Dedifferentiated amniotic fluid mesenchymal stem cell (primary cell): ENCODE data around the gene SUMO3.
"Not testable (repeated sequence)": the region's sequence is repeated elsewhere in the genome, so short reads cannot be mapped to it uniquely, and the experiment has no call there.

ENCODE experiments used
- DNase-seq: peaks from one replicate; pipeline ENCODE4 v3.0.0-alpha.2; 2016; ENCODE audit errors: extremely low spot score

Gene SUMO3

DNA sequence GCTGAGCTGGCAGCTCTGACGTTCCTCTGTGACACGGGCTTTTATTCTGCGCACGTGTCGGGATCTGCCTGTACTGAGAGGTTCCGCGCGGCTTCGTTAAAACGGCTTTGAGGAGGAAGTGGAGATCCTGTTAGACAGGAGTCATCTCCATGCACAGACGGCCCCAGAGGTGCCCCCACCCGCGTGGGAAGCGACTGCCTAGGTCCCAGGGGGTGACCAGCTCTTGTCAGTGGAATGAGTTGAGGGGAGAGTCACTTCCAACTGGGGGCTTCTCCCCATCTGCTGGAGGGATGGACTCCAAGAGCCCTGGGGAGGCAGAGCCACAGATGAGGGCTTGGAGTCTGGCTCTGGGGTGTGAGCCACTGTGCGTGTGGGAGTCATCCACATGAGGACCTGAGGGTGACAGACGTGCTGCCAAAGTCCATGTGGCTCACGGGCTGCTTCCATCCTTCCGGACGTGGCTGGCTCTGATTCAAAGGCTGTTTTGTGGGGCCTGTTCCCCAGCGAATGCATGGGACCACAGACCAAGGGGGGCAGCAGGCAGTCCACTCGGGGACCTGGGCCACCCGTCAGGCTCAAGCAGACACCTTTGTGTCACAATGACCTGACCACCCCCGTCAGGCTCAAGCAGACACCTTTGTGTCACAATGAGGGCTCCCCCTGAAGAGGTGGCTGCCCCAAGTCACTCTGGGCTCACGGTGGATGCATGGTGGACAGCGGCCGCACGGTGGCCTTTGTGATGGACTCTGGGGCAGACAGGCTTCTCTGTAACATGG, 28.8 kb upstream of the SUMO3 start:
- DNase-seq, result no peak

DNA sequence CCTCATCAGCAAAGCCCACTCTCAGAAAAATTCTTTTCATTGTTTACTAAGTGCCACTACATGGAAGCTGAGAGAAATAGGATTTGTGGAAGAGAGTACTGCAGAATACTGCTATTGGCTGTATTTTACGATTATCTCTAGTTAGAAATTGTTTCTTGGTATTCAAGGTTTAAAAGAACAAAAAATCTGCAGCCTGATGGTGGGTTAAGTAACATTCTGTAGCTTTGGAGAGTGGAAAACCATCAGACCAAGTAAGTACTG, 28.3 kb upstream of the SUMO3 start:
- DNase-seq, result no peak

DNA sequence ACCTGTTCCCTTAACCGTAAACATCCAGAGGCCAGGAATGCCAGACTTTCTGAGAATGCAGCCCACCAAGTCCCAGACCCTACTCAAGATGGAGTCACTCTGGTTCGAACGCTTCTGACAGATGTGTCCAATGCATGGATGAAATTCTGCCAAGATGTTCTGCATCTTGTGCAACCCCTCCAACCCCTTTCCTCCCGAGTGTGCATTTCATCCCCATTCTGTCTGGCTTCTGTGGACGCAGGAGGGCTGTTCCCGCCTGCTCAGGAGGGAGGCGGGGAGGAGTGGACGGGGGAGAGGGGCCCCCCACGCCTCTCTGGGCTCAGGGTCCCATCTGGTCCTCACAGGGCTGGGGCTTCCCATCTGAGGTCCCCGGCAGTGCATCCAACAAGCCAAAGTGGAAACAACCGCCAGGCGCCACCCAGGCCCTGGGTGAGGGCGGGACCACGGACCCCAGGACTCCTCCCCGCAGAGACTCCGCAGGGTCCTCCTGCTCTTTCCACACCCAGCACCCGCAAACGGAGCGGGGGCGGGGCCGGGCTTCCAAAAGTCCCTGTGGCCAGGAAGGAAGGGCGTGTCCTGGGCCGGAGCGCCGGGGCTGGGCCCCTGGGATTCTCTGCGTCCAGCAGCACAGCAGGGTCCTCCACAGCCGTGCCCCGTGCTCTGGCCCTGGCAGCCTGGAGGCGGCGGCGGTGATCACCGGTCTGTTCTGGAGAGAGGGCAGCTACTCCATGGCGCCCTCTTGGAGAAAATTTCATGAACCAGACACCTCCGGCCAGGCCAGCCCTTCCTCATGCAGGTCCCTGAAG, 27.8 kb upstream of the SUMO3 start:
- no peak for DNase-seq

DNA sequence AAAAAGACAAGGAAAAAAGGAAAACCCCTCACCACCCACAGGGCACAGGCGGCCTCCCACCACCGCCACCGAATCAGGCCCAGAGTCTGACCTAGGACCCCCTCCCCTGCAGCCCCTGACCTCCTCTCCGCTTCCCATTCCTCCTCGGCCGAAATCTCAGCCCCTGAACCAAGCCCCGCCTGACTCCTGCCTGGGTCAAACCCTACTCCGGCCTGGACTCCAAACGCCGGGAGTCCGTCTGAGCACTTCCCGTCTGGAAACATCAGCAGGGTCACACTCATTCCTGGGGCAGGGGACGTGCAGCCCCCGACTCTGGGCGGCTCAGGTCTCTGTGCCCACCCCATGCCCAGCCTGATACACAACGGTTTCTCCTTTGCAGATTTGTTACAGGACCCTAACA, 26.4 kb upstream of the SUMO3 start:
- no peak for DNase-seq

DNA sequence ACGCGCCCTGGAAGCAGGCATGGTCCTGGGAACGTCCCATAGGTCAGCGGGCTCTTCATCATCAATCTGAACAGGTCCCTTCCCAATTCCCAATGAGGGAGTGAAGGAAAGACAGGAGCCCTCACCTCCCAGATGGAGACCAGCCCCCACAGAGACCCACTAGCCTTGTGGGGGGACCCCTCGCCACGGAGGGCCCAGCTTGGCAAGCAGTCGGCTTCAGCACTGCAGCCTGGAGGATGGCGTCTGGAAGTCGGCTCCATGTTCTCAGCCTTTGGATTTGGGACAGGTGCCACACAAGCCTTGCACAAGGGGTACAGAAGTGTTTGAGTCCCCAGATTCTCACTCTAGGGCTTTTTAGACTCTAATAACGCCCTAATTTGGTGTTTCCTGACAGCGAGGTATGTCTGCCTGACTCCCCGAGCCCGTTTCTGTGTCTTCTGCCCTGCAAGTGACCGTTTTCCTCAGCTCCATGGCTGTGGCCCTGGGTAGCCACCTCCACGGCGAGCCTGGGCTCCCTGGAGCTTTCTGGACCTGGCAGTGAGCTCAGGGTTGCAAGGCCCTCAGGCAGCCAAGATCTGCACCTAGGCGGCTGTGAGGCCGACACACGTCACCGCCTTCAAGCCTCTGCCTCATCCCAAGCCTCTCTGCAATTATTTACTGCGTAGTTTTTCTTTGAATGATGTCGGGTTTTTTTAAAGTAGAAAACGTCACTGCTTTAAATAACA, 25.0 kb upstream of the SUMO3 start:
- DNase-seq, result no peak

DNA sequence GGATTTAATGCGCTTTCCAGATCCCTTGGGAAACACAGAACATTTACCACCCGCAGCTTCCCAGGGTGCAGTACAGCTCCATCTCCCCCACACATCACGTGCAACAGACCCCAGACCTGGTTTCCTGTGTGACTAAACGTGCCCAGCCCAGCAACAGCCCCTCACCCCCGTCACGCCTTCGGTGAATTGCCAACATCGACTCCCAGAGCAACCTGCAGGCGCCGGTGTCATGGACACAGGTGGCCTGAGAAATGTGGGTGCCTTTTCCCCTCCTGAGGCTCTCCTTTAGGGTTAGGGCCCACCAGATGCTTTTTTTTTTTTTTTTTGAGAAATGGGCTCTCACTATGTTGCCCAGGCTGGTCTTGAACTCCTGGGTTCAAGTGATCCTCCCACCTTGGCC, 24.2 kb upstream of the SUMO3 start:
- DNase-seq, result no peak

DNA sequence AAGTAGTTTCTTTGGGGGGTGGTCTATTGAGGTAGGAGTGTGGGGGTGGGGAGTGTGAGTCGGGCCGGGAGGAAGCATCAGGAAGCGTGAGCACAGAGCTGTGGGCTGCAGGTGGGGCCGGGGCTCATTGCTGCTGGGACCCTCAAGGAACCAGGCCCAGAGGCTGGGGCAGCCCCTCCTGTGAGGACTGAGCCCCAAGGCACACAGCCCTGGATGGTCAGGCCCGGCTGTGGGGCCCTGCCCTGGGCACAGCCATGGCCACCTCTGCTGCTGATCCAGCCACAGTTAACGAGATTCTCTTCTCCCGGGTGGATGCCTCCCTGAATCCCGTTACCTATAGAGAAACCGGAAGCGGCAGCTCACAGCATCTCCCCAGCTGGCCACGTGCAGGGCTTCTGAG, 22.9 kb upstream of the SUMO3 start:
- no peak for DNase-seq

DNA sequence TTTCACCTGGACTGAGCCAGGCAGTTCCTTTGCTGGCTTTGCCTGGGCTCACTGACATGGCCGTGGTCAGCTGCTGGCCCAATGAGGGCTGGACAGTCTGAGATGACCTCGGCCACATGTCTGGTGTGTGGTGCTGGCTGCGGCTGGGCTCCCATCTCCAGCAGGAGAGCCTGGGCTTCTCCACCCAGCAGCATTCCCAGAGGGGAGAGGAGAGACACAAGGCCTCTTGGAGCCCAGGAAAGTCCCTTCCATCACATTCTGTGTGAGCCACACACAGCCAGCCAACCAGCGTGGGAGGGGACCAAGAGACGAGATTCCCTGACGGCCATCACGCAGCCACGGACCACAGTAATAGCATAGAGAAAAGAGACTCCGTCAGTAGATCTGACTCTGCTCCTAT, 21.1 kb upstream of the SUMO3 start:
- DNase-seq, result no peak

DNA sequence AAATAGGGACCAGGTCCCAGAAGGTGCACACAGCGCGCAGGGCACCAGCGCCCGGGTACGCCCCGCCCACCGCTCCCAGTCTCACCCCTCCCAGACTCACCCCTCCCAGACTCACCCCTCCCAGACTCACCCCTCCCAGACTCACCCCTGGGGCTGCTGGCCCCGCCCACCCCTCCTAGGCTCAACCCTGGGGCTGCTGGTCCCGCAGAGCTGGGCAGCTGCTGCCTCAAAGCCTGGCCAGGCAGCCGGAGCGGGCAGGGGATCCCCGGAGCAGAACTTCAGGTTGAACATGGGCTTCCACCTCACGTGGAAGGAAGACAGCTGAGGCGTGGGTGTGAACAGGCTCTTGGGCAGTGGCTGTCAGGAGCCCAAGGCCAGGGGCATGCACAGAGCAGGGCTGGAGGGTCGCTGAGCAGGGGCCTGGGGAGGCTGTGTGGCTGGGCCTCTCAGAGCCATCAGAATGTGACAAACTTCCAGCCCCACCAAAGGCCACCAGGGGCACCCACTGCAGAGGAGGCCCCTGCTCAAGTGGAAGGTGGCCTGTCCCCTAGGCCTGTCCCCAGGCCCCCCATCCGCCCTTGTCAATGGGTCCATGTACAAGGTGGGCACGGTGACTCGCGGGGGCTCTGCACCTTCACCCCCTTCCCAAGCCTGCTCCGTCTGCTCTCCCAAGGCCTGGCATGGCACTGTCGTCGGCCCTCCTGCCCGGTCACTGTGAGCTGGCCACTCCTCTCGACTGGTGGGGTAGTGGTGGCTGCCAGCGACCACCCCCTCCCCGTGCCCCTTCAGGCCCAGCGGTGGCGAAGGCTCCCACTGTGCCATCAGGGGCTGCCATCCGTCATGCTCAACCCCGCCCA, 20.4 kb upstream of the SUMO3 start:
- DNase-seq, result no peak

DNA sequence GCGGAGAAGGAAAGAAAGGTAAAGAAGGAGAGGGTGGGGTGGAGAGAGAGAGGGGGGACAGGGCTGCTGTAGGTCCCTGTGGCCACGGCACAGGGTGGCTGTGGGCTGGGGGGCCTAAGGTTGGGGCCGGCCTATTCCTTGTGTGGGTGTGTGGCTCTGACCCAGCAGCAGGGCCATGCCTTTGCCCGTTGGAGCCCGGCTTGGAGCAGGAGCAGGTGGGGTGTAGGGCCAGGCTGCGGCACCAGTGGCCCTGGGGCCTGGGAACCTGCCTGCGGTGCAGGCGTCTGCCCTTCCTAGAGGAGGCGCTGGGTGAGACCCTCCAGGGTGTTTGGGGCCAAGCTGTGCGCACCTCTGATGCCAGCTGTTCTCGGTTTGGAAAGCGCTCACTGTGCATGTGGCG, 19.7 kb upstream of the SUMO3 start:
- DNase-seq, result no peak

DNA sequence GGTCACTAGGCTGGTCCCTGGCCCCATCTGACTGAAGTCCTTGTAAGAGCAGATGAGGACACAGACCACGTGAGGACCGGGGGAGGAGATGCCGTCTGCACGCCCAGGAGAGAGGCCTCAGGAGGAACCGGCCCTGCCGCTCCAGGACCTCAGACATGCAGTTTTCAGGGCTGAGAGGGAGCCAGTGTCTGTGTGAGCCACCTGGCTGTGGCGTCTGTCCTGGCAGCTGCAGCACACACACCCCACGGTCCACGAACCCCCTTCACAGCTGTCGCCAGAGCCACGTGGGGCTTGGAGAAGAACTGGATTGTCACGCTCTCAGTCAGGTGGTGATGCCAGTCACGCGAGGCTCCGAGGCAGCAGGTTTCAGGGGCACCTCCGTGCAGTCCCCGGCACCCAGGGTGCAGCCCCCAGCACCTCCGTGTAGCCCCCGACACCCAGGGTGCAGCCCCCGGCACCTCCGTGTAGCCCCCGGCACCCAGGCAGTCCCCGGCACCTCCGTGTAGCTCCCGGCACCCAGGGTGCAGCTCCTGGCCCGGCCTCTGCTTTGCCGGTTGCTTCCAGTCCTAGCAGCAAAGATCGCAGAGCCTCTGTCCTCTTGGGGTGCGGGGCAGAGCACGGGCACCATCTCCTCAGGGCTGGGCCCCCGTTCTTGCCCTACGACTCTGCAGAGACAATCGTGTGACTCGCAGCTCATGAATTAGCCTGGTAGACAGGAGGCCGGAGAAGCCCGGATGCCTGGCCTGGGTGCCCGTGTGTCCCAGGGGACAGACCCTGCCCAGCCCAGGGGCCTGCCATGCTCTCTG, 19.0 kb upstream of the SUMO3 start:
- no peak for DNase-seq

DNA sequence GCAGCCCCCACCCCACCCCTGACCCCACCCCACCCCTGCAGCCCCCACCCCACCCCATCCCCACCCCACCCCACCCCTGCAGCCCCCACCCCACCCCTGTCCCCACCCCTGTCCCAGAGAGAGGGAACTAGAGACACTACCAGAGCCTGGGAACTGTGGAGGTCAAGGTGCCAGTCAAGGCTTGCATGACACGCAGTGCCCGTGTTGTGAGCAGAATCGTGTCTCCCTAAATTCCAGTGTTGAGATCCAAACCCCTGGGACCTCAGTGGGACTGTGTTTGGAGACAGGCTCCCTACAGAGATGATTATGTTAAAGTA, 18.4 kb upstream of the SUMO3 start:
- DNase-seq, result no peak

DNA sequence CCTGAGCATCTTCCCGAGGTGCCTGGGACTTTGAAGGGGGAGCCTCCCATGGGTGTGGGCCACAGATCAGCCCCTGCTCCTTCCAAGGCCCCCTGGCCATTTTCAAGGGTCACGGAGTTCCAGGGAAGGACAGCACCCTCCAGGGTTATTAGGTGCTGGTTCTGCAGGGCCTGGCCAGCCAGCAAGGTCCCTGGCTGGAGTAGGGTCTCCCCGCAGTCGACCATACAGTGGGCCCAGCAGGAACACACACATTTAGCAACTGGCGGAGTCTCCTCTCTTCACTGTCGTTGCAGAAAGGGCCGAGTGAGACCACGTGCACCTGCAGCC, 17.7 kb upstream of the SUMO3 start:
- DNase-seq, result no peak

DNA sequence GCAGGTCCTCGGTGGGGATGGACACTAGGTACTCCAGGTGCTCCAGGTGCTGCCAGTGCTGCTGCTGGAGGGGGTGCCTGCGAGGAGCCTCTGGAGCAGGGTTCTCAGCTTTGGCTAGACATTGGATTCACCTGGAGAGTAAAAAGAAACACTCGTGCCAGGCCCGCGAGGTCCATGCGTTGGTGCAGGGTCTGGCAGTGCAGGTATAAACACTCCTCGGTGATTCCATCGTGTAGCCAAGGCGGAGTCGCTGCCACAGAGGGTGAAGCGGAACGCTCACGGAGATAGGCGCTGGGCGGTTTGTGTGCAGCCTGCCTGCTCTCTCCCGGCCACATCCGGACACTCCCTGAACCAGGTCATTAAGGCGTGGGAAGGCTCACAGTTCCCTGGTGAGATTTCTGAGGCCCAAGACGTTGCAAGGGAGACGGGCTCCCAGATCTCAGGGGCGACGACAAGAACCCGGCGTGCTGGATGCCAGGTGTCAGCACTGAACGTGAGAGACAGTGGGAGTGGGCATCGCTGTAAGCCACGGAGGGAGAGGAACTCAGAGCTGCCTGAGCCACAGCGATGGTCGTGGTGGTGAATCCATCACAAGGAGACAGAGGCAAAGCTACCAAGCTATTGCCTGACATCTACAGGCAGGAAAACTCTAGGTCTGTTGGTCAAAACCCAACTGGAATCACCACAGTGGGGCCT, 17.2 kb upstream of the SUMO3 start:
- DNase-seq, result no peak

DNA sequence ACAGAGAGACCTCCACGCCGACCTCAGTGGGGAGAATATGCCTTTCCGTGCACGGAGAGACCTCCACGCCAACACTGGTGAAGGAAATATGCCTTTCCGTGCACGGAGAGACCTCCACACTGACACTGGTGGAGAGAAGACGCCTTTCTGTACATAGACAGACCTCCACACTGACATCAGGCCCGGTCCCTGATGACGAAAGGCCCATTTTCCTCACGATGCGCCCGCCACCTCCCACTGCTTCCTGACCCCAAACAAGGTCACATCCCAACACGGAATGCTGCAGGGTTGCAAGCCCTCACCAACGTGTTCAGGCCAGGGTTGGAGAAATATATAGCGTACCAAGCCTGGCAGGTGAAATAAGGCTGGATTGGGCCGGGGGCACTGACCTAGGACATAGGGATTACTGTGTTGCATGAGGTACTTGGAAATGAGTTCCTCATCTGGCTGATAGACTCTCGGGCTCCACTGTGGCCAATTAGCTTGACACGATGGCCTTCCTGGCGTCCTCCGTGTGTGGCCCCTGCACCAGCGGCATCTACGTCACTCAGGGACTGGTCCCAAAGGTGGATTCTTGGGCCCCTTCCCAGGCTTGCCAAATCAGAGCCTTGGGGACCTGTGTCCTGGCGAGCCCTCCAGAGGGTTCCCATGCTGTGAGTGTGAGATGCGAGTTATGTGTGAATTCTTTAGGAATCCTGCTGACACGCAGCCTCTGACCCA, 16.5 kb upstream of the SUMO3 start:
- no peak for DNase-seq

DNA sequence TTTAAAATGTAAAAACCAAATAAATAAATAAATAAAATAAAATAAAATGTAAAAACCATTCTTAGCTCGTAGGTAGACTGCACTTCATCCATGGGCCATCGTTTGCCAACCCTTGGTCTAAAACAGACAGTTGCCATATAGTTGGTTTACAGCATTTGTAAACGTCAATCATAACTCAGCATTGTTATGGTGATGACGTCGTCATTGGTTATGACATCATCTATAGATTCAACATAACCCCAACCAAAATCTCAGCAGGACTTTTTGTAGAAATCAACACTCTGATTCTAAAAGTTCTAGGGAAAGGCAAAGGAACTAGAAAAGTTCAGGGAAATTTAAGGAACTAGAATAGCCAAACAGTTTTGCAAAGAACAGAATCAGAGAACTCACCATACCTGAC, 15.8 kb upstream of the SUMO3 start:
- no peak for DNase-seq

DNA sequence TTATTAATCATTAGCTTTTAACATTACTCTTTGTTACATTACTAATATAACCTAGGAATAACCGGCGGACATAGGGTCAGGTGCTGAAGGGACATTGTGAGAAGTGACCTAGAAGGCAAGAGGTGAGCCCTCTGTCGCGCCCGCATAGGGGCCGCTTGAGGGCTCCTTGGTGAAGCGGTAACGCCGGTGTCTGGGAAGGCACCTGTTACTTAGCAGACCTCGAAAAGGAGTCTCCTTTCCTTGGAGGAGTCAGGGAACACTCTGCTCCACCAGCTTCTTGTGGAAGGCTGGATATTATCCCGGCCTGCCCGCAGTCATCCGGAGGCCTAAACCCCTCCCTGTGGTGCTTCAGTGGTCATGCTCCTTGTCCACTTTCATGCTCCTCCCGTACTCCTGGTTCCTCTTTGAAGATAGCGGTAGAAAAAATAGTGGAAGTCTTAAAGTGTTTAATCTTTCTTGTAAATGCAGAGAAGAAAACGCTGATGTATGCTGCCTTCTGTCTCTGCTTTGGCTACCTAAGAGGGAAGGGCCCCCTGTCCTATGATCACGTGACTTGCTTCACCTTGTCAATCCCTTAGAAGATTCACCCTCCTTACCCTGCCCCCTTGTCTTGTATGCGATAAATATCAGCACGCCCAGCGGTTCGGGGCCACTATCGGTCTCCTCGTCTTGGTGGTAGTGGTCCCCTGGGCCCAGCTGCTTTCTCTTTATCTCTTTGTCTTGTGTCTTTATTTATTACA, 14.8 kb upstream of the SUMO3 start:
- not testable (repeated sequence) for DNase-seq

DNA sequence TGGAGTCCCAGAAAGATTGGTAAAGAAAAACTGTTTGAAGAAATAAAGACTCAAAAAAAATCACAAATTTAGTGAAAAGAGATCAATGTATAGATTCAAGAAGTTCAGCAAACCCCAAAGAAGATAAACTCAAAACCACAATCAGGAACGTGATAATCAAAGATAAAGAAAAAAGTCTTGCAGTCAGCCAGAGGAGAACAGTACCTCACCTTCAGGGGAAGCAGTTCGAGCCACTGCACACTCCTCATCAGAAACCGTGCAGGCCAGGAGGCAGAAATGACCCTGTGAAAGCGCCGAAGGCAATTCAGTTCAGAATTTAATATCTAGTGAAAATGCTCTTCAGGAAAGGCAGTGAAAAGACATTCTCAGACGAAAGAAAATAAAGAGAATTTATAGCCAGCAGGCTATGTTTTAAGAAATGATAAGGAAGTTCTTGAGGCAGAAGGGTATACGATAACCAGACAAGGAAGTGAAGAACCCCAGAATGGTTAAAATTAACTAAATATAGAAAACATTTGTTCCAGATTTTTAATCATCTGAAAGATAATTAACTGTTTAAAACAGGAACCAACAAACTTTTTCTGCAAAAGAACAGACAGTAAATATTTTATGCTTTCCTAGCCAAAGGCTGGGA, 13.5 kb upstream of the SUMO3 start:
- DNase-seq, result no peak

DNA sequence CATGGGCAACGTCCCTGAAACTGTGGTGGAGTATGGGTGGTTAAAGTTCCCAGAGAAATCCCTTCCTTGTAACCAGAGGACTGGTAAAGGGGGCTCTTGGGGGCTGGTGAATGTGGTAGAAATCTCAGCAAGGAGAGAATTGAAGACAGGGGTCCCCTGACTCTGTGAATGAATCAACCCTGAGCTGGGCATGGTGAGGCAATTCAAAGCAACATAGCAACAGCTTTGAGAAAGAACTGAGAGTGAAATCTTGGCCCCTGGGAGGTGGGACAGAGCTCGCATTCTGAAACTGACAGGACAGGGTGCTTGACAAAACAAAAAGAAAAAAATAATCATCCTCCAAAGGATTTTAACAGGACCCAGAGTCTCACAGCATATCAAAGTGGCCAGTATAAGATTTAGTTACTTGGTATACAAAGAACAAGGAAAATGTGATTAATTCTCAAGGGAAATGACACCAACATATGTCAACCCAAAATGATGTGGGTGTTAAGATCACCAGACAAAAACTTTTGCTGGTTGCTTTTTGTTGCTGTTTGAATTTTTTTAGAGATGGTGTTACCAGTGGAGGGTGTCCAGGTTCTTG, 11.7 kb upstream of the SUMO3 start:
- no peak for DNase-seq
